Urinary bladder (tissue), 4 donors: ENCODE measurements around the gene GGPS1. TPM values are rescaled to one million over a fixed set of nuclear protein-coding genes. Genes with fewer than 3 reads are reported as not detected.

Source experiments
- DNase-seq: peaks from one replicate; pipeline ENCODE4 v3.0.0-alpha.2; 2015; ENCODE audit errors: extremely low spot score
- H3K27ac ChIP-seq: one replicate; pipeline ENCODE4 v1.5.1; 2013; ENCODE audit warnings: low read depth, mild to moderate bottlenecking, moderate library complexity
- H3K36me3 ChIP-seq: one replicate; pipeline ENCODE4 v1.6.1; 2013; ENCODE audit warnings: mild to moderate bottlenecking, moderate library complexity; ENCODE audit not compliant: insufficient read depth
- H3K4me1 ChIP-seq: one replicate; pipeline ENCODE4 v1.6.1; 2013; ENCODE audit warnings: mild to moderate bottlenecking, moderate library complexity; ENCODE audit not compliant: insufficient read depth
- H3K4me3 ChIP-seq: one replicate; pipeline ENCODE4 v1.5.1; 2013; ENCODE audit warnings: low read depth, low read length
- WGBS: extraction: QIAGEN DNeasy Blood & Tissue Kit; methylation state at CpG from one replicate; pipeline ENCODE4 v1.1.7; 2013; 5-methylcytosine and 5-hydroxymethylcytosine counted together
- polyA plus RNA-seq: library from polyadenylated mRNA; stranded (reverse); fragments of 200-250 nt; gene quantifications from one replicate; pipeline ENCODE4 v1.2.3, GENCODE V29; 2013
- total RNA-seq: library from RNA; depleted of rRNA; stranded (reverse); fragments of >200 nt; gene quantifications from one replicate; pipeline ENCODE4 v1.2.3, GENCODE V29; 2014
- donor health status: healthy with polysubstance abuse.
- donor health status: healthy.

Gene GGPS1
- total and polyA plus RNA-seq, 2 donors, result 25.2 to 40.8 TPM

DNA sequence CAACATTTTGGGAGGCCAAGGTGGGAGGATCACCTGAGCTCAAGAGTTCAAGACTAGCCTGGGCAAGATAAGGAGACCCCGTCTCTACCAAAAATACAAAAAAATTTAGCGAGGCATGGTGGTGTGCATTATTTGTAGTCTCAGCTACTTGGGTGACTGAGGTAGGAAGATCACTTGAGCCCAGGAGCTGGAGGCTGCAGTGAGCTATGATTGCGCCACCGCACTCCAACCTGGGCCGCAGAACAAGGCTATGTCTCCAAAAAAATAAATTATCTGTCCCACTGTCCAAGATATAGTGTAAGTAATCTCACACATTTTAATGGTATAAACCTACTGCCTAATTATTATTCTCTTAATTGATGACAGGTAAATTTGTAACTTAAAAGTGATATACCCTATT, 13.2 kb upstream of the GGPS1 start:
- H3K4me1 ChIP-seq, result no peaks in the 10 kb centered on the region
- 98% methylated on average over 5 of the region's 5 CpGs for WGBS
- DNase-seq, result no peak
- no peak overlapping the region for H3K27ac ChIP-seq
- no peaks in the 10 kb centered on the region for H3K36me3 ChIP-seq
- no peak overlapping the region for H3K4me3 ChIP-seq

DNA sequence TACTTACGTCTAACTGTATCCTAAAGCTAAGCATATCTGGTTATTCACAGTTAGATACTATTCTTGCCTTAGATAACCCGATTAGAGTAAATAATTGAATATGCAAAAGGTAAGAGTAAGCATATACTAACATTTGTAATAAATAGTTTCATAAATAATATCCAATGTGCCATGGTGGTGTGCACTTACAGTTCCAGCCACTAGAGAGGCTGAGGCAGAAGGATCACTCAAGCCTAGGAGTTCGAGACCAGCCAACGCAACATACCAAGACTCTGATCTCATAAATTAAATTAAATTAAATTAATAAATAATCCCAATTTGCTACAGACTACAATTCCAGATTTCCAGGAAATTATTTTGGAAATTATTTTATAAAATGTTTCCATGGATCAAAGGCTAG, 12.6 kb upstream of the GGPS1 start:
- Histone ChIP-seq H3K4me1 (no peaks in the 10 kb centered on the region), H3K4me3 (no peak overlapping the region), H3K27ac (no peak overlapping the region), H3K36me3 (no peaks in the 10 kb centered on the region)
- WGBS, result 97% methylated on average over 4 of the region's 4 CpGs
- DNase-seq, result no peak

DNA sequence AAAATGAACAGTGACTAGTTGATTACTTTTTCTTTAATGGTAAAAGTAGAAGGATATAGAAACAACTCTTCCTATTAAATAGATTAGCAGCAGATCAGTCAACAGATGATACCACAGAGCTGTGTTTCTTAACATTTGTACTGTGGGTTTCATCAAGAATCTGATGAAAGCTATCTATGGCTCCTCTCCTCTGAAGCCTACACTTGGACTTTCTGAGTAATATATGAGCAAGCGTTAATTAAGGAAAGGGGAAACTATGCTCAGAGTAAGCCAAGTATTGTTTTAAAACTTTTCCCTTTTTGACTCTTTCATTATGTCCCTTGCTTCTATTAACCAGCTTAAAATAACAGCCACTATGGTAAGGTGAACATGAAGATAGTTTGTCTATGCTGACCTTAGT, 11.2 kb upstream of the GGPS1 start:
- Histone ChIP-seq H3K27ac (no peak overlapping the region), H3K4me3 (no peak overlapping the region), H3K36me3 (no peaks in the 10 kb centered on the region), H3K4me1 (no peaks in the 10 kb centered on the region)
- WGBS, result 39% methylated on average over 1 of the region's 1 CpG
- DNase-seq, result no peak

DNA sequence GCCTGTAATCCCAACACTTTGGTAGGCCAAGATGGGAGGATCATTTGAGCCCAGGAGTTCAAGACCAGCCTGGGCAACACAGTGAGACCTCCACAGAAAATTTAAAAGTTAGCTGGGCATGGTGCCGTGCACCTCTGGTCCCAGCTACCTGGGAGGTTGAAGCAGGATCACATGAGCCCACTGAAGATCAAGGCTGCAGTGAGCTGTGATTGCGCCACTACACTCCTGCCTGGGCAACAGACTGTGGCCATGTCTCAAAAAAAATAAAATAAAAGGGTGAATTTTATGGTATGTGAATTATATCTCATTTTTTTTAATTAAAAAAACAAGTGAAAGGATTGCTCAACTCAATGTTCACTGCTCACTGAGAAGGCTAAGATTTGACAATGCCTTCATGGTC, 9.1 kb upstream of the GGPS1 start:
- DNase-seq, result no peak
- over 99% methylated on average over 2 of the region's 2 CpGs for WGBS
- H3K4me3 ChIP-seq, result no peak overlapping the region
- no peak overlapping the region for H3K27ac ChIP-seq
- H3K4me1 ChIP-seq, result no peaks in the 10 kb centered on the region
- no peaks in the 10 kb centered on the region for H3K36me3 ChIP-seq

DNA sequence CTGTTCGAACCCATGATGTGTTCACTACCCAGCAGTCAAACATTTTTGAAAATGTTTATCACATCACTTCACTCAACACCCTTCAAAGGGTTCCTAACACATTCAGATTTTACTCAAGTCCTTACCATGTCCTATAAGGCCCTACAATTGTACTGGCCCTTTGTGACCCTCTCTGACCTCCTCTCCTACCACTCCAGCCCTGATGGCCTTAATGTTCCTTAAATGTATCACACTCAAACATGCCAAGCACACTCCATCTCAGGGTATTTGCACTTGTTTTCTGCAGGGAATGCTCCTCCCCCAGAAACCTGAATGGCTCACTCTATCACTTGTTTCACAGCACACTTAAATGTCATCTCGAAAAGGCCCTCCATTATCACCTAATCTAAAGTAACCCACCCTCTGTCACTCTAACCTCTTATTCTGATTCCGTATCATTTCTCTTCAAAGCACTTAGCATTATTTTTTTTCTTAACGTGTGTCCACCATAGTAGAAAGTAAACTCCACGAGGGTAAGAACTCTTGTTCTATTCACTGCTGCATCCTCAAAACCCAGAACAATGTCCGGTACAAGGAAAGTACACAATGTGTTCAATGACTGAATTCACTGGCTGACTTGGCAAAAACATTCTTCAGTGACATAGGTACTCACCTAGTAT, 7.7 kb upstream of the GGPS1 start:
- H3K4me3 ChIP-seq, result no peak overlapping the region
- DNase-seq, result no peak
- no peak overlapping the region for H3K27ac ChIP-seq
- no peaks in the 10 kb centered on the region for H3K36me3 ChIP-seq
- no peaks in the 10 kb centered on the region for H3K4me1 ChIP-seq
- 85% methylated on average over 6 of the region's 6 CpGs for WGBS

DNA sequence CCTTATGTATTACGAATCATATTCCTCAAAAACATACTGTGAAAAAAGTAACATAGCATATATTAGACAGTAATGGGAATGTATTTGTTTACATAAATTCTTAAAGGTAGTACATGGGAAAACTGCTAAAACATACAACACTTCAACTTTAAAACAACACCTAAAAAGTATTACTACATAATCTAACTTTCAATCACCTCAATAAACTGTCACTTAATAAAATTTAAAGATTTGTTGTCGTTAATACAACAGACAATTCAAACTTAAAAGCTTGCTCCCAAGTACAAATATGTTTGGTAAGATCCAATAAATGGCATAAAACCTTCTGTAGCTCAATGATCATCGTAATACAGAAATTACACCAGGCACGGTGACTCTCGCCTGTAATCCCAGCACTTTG, 4.1 kb upstream of the GGPS1 start:
- DNase-seq, result no peak
- WGBS, result 89% methylated on average over 5 of the region's 5 CpGs
- Histone ChIP-seq H3K4me1 (no peaks in the 10 kb centered on the region), H3K27ac (no peak overlapping the region), H3K36me3 (no peaks in the 10 kb centered on the region), H3K4me3 (no peak overlapping the region)

DNA sequence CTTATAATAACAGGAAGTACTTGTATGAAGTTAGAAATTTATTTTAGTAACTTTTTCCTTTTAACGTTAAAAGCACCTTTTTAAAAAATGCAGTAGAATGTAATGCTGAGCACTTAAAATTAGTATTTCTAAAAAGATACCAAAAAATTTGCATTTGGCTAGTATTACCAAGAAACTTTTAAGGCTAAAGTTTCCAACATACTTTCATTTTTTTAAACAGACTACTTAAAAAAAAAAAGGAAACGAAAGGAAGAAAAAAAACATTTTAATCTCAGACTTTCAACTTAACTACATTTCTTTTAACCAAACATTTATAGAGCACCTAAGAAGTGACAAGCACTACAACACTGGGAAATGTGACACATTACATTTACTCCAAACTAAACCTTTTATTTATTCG, 3.2 kb upstream of the GGPS1 start:
- no peak for DNase-seq
- no peak overlapping the region for H3K27ac ChIP-seq
- H3K4me1 ChIP-seq, result no peaks in the 10 kb centered on the region
- no peaks in the 10 kb centered on the region for H3K36me3 ChIP-seq
- H3K4me3 ChIP-seq, result no peak overlapping the region
- WGBS, result 29% methylated on average over 3 of the region's 3 CpGs

DNA sequence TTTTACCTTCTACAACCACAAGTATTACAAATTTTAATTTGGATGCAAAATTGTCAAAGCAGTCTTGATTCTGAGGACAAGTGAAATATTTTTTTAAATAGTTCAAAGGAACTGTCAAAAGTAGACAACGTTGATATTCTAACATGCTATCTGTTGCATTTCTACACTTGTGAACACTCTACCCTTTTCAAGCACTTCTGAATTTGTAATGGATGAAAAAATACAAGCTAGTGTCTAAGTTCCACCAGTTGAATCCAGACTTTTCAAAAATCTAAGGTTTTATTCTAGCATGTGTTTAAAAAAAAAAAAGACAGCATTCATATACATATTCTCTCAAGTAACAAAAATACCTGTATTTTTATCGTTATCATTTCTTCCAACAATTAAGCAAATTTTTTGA, 2.5 kb upstream of the GGPS1 start:
- WGBS, result 35% methylated on average over 2 of the region's 2 CpGs

DNA sequence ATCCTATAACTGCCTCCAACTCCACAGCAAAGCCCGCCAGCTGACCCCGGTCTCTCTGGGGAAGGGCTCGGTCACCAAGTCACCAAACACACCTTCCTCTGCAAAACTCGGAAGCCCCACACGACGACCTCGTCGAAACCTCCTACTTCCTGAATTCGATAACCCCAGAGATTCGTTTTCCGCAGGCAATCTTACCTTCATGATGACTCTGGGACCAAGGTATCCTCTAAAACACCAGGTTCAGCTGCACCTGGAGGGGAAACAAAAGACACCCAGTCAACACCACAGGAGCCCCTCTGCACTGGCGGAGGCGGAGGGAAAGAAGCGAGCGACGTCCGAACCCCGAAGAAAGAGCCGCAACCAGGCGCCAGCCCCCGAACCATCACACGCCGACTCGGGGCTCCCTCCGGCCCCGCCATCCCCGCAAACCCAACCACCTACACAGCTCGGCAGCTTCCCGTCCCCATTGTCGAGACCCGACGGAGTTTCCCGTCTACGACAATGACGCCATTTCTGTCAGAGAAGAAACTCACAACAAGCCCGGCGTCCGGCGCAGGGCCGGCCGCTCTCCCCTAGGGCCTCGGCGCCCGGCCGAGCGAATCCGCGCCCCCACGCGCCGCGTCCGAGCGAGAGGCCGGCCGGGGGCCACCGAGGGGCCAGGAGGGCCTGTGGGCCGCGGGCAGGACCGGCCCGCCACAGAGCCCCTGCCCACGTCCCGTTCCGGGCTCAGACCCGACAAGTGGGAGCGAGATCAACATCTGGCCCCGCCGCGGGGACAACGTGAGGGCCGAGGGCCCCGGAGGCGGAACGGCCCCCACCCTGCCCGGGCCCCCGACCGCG, 1.4 kb upstream of the GGPS1 start:
- peak overlapping the region; percentile 99 for H3K4me3 ChIP-seq
- under 1% methylated on average over 78 of the region's 78 CpGs for WGBS
- H3K36me3 ChIP-seq, result peaks cover 2% of the 10 kb centered on the region
- no peaks in the 10 kb centered on the region for H3K4me1 ChIP-seq
- H3K27ac ChIP-seq, result peak overlapping the region; percentile 99
- DNase-seq, result no peak

More for the DNA sequence above, 2.5 kb upstream of the GGPS1 start:
- no peak for DNase-seq
- H3K27ac ChIP-seq, result no peak overlapping the region
- H3K4me1 ChIP-seq, result no peaks in the 10 kb centered on the region
- H3K4me3 ChIP-seq, result no peak overlapping the region
- no peaks in the 10 kb centered on the region for H3K36me3 ChIP-seq

DNA sequence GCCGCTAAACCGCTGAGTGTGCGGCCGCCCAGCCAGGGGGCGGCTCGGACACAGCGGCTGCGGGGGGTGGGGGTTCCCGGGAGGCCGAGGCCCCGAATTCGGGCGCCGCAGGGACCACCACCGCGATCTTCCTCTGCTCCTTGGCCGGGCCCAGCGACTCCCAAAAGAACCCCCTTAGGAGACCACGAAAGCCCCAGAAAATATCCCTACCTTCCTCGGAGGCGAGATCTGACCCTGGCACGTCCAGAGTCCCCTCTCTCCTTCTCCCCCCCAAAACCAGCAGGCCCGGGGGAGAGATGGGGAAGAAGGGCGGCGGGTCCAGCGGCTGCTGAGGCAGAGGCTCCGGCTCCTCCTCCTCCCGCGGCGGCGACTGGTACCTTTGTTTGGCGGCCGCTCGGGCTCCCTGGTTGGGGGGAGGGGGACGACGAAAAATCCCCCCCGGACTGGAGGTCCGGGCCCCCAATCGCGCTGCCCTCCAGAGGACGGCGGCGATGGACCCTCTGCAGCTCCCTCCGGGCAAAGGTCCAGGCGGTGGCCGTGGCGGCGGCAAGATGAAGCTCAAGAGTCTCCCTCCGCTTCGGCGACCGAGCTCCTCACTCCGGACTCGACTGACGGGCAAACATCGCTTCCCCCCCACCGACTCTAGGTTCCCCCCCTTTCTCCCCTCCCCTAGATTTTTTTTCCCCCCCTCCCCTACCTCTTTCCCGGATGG, 655 bp upstream of the GGPS1 start, which contains the start of gene ARID4B:
TSS of gene ARID4B (minus strand) at position 621 of the 712 bp plus-strand sequence. CDS start 1,260 bp downstream, outside the sequence.
- H3K4me1 ChIP-seq, result no peaks in the 10 kb centered on the region
- no peak for DNase-seq

DNA sequence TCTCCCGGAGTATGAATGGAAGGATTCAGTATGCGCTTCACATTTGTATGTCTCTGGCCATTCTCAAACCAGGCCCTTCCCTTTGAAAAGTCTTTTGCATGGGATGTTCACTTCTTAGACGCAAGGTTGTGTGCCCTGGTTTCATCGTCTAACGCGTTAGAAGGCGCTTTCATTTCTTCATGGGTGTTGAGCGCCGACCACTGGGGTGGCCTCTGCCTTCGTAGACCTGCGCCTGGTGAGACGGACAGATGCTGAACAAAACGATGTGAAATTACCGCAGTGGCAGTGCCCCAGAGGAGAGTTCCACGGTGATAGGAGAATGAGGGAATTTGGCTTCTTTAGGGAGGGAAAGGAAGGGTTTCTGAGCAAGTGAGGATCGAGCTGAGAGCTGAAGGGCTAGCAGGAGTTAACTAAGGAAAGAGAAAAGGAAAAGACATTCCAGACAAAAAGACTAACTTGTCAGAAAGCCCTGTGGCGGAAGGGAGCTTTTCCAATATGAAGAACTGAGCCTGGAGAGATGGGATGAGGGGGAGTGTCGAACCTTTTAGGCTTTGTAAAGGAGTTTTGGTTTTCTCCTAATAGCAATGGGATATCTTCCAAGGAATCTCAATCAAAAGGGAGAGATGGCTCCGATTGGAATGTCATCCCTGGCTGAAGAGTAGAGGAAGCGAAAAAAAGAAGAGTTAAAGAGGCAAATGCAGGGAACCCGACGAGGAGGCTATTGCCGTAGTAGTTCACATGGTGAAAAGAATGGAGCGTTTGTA, 951 bp downstream of the GGPS1 start:
- H3K27ac ChIP-seq, result peak overlapping the region; percentile 72
- peak overlapping the region; percentile 43 for H3K4me3 ChIP-seq
- 1% methylated on average over 24 of the region's 24 CpGs for WGBS
- peaks cover 2% of the 10 kb centered on the region for H3K36me3 ChIP-seq
- no peak for DNase-seq
- H3K4me1 ChIP-seq, result no peaks in the 10 kb centered on the region

More for the DNA sequence above, 655 bp upstream of the GGPS1 start, which contains the start of gene ARID4B:
- H3K27ac ChIP-seq, result peak within 1 kb of the TSS; percentile 99
- H3K4me3 ChIP-seq, result peak within 1 kb of the TSS; percentile 99
- peaks cover 2% of the 10 kb centered on the region for H3K36me3 ChIP-seq
- WGBS, result under 1% methylated on average over 58 of the region's 58 CpGs

DNA sequence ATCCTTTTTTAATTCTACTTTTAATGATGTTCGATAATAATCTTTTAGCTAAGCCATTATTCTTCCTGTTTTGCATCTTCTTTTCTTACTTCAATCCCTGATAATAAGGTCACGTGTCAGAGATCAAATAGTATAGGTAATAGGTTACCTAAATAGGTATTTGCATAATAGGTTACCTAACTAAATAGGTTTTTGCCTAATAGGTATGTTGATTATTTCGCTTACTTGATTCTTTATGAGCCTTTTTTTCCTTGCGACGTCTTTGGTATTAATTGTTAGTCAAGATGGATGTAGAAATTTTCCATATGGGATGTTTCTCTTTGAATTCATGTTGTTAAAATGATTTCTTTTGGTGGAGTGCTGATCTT, 2.5 kb downstream of the GGPS1 start:
- Histone ChIP-seq H3K4me1 (no peaks in the 10 kb centered on the region), H3K36me3 (peaks cover 2% of the 10 kb centered on the region), H3K4me3 (no peak overlapping the region), H3K27ac (no peak overlapping the region)
- WGBS, result 67% methylated on average over 5 of the region's 5 CpGs
- no peak for DNase-seq

DNA sequence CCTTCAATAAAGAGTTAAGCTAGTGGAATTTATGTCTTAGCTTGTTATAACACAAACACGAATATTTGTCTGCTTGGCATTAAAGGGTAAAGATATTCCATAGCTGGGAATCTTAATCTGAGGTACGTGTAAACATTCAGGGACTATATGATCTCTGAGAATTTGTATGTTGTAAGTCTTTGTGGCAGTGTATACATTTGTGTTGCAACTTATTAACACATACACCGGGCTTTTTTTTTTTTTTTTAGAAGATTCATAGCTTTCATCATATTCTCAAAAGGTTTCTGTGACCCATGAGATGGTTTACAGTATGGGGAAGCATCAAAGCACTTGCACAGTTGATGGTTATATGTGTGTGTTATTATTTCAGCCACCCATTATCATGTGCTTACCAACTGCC, 3.0 kb downstream of the GGPS1 start:
- Histone ChIP-seq H3K27ac (no peak overlapping the region), H3K4me1 (no peaks in the 10 kb centered on the region), H3K36me3 (peaks cover 2% of the 10 kb centered on the region), H3K4me3 (no peak overlapping the region)
- WGBS, result 27% methylated on average over 3 of the region's 3 CpGs
- DNase-seq, result no peak
